NK-92 (cell line): ENCODE data around the gene ZNF680.
"Not testable (repeated sequence)": the region's sequence is repeated elsewhere in the genome, so short reads cannot be mapped to it uniquely, and the experiment has no call there.

Experiments used
- DNase-seq: peaks from one replicate; lab custom pipeline; 2025; ENCODE audit not compliant: unreplicated experiment; lab: John Stamatoyannopoulos, UW

Gene ZNF680

DNA sequence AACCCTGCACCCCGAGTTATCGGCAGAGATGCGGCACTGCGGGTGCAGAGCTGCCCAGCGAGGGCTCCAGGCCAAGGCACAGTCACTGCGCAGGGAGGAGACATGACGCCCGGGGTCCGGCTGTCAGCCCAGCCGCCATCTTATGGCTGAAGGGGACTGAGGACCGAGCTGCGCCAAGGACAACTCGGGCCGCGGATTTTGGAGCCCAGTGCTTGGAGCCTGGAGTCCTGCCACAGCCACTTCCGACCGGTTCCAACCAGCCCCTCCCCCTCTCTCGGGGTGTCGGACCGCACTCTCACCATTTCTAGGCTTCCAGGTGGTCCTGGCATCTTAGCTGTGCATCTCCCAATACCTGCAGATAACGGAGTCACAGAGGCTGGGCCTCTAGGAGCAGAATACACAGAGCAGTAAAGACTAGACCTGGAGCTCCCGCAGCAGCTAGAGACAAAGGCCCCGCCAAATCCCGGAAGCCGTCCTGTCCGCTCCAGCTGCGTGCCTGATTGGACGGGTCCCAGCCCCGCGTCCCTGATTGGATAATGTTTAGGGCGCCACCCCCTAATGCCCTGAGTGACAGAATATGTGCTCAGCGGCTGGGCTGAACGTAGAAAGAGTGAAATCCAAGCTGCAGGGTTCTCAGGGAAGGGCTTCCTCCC is at the start of gene ZNF680:
Gene ZNF680 (minus strand): TSS at position 446 of the 653 bp plus-strand sequence. CDS start 117 bp downstream, at position 329.
- peak; percentile 28 for DNase-seq

DNA sequence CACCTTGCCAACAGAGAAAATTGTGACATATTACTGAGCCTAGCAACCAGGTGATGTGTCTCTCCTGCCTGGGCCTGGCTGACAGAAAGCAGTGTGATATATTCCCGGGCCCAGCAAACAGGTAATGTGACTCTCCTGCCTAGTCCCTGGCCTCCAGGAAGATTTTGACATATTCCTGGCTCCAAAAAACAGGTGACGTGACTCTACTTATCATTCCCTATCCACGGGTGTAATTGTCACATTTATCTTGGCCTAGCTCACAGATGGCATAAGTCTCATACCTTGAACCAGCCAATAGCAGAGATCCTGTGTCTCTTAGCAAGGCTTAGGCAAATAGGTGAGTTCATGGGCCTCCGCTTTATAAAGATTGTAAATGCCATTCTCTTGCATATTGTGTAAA is 49.6 kb upstream of the ZNF680 start:
- DNase-seq = no peak

DNA sequence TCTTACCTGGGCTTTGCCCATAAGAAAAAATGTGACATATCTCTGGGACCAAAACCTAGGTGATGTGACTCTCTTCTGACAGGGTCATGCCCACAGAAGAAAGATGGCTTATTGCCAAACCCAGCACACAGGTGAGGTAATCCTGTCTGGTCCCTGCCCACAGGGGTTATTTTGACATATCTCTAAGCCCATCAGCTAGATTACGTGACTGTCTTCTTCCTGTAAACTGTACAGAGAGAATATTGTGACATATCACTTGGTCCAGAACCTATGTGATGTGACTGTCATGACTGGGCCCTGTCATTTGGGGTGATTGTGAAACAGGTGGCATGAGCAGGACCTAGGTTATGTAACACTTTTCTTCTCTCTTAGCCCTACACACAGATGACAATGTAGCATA is 48.8 kb upstream of the ZNF680 start:
- DNase-seq = no peak

DNA sequence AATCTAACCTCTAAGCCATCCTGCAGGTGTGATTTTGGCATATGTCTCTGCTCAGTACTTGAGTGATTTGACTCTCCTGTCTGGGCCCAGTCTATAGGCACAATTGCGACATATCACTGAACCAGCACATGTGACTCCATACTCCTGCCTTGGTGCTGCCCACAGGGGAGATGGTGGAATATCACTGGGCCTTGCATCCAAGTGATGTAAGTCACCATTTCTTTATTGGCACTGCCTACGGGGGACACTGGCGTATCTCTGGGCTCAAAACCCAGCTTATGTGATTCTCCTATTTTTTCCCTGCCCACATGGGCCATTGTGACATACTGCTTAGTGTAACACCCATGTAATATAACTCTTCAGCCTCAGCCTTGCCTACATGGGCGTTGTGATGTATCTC is 48.1 kb upstream of the ZNF680 start:
- no peak for DNase-seq

DNA sequence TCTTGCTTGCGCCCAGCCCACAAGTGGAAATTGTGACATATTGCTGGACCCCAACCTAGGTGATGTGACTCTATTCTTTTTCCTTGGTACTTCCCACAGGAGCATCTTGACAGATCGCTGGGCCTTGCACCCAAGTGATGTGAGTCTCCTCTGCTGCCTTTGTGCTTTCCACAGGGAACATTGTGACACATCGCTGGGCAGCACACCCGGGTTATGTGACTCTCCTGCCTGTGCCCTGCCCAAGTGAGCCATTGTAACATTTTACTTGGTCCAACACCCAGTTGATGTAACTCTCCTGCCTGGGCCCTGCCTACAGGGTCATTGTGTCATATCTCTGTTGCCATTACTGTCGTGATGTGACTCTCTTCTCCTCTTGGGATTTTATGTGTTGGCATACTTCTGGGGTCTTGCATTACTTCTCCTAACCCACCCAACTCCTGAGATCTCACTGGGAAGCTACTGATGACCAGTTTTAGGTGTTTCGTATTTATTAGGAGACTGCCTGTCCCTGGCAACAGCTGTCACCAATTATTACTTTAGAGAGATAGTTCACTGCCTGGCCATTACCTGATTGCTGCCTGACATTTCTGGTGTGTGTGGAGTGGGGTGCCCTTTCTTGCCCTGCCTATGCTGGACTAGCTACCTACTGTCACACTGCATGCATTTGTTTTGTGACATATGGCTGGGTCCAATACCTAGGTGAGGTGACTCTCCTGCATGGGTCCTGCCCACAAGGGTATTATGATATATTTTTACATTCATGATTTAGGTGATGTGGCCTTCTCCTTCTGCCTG is 45.4 kb upstream of the ZNF680 start:
- DNase-seq = no peak

DNA sequence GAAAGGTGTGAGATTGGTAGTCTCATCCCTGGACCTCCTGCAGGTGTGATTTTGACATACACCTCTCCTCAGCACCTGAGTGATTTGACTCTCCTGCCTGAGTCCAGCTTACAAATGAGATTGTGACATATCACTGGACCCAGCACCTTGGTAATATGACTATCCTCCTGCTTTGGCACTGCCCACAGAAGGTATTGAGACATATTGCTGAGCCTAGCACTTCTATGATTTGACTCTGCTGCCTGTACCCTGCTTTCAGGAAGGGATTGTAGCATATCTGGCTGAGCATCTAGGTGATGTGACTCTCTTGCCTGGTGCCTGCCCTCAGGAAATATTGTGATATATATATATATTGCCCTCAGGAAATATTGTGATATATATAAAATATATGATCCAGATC is 43.5 kb upstream of the ZNF680 start:
- DNase-seq = no peak

DNA sequence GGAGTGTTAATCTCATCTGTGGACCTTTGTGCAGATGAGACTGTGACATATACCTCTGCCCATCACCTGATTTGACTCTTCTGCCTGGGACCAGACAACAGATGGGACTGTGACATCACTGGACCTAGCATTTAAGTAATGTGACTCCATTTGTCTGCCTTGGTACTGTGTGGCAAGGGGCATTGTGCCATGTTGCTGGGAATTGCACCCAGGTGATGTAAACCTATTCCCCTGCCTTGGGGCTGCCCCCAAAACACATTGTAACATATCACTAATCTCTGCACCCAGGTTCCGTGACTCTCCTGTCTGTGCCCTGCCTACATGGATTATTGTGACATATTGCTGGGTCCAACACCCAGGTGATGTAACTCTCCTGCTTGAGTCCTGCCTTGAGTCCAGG is 40.4 kb upstream of the ZNF680 start:
- no peak for DNase-seq

DNA sequence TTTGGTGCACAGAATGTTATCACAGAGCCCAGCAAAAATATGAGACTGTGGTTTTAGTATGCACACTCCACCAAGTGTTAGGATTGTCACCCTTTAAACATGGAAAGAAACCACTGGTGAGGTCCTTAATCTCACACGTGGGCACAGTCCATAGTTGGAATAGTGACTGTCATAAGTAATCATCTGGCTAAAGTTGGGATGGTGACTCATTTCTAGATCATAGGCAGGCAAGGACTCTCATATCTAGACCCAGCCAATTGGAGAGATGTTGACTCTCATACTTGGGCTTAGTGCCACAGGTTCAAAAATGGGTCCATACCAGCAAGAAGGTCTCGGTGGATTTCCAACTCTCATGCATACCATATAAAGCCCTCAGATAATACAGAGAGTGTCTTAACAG is 39.6 kb upstream of the ZNF680 start:
- DNase-seq = no peak

DNA sequence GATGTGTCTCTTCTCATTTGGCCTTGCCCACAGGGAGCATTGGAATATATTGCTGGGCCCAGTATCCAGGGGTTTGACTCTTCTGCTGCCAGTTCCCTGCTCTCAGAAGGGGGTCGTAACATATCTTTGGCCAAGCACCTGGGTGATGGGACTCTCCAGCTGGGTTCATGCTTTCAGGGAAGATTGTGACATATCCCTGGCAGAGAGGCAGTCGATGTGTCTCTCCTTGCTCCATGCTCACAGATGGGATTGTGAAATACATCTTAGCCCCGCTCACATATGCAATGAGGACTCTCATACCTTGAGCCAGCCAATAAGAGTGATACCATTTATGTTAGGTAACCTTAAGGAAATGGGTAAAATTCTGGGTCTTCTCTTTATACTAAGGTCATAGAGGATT is 39.2 kb upstream of the ZNF680 start:
- no peak for DNase-seq

DNA sequence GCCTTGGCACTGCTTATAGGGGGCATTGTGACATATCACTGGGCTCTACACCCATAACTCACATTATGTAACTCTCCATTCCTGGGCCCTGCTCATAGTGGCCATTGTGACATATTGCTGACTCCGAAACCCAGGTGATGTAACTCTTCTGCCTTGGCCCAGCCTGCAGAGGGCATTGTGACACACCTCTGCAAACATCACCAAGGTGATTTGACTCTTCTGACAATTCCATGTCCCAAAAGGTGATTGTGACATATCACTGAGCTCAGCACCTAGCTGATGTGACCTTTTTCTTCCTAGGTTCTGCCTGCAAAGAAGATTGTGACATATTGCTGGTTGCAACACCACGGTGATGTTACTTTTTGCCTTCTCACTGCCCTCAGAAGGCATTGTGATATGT is 36.5 kb upstream of the ZNF680 start:
- no peak for DNase-seq

DNA sequence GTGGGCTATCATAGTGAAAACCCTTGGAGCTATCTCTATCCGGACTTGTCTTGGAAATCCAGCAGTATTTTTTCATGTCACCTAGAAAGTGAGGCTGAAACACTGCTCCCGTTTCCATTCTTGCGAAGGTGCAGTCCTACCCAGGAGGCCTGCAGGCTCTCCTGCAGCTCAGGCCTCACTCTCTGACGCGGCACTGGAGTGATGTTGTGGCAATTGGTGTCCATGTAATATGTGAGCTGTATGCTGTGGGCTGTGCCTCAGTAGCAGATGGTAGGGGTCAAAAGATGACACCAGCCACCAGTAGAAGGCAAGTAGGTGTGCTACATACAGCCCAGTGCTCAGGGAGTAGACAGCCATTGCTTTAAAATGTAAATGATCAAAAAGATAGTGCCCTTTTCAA is 28.1 kb upstream of the ZNF680 start:
- DNase-seq = no peak

DNA sequence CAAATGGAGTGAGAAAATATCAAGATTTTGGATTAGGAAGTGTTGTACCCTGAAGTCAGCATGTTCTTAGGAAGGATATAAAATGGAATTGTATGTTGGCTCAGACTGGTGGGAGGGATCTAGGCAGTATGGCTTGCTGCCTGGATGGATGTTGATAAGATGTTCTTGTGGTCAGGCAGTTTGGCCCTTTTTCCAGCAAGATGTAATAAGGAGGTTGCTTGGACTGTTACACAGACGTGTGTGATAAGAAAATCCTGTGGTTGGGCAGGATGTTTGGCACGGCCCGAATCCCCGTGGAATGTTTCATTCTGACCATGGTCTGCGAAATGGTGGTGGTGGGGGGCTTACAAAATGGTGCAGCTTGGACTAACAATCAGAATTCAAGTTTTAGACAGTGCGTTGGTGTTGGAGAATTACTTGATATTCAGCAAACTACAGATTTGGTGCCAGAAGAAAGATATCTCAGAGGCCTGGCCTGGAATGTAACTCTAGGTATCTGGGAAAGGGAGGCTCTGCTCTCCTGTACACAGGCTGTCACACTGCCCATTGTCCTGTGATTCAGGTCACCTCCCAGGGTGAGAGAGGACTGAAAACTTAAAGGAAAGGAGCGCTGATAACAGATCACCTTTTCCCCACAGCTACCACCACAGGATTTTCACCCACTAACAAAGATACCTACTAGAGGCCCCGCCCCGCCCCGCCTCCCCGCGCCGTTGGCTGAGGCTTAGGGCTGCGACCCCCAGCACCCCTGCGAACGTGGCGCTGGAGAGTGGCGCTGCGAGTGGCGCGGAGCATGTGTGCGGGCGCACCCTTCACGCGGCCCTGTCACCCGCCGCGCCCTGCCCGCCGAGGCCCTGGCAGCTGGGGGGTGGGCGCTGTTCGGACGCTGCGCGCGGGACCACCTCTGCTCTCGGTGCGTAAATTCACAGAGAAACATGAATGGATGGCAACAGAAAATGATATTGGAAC is 19.3 kb upstream of the ZNF680 start:
- no peak for DNase-seq

DNA sequence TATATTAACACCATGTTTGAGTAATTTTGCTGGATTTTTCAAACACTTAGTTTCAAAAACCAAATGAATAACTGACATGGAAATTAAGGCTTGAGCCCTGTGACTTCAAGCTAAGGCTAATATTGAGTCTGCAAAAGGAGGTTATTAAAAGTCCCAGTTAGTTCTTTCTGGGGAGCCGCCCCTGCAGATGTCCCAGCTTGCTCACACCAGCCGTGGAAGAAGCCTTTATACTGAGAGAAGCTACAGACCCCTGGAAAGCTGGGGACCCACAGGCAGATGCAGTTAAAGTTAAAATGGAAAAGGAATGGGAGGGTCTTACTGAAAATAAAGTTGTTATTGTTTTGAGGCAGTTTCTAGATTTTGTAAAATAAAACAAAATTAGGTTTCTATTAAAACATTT is 18.5 kb upstream of the ZNF680 start:
- no peak for DNase-seq

DNA sequence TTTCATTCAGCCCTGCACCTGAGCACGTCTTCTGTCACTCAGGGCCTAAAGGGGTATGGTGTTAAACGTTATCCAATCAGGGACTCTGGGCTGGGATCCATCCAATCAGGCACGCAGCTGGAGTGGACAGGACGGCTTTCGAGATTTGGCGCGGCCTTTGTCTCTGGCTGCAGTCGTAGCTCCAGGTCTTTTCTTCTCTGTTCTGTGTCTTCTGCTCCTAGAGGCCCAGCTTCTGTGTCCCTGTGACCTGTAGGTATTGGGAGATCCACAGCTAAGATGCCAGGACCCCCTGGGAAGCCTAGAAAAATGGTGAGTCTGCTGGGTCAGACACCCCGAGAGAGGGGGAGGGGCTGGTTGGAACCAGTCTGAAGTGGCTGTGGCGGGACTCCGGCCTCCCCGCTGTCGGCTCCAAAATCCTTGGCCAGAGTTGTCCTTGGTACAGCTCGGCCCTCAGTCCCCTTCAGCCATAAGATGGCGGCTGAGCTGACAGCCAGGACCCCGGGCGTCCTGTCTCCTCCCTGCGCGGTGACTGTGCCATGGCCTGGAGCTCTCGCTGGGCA is 11.7 kb upstream of the ZNF680 start:
- no peak for DNase-seq

DNA sequence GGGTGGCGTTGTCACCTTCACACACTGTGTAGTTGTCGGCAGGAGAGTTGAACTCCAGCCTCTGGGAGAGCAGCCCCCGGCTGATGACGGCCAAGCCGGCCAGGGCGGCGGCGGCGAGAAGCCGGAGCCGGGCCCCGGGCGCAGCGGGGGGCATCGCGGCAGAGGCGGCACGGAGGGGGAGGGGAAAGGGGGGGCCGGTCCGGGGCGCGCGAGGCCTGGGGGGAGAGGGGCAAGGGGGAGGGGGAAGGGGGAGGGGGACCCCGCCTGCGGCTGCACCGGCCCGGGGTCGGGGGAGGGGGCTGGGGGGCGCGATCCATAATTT is 7.4 kb upstream of the ZNF680 start:
- not testable (repeated sequence) for DNase-seq

DNA sequence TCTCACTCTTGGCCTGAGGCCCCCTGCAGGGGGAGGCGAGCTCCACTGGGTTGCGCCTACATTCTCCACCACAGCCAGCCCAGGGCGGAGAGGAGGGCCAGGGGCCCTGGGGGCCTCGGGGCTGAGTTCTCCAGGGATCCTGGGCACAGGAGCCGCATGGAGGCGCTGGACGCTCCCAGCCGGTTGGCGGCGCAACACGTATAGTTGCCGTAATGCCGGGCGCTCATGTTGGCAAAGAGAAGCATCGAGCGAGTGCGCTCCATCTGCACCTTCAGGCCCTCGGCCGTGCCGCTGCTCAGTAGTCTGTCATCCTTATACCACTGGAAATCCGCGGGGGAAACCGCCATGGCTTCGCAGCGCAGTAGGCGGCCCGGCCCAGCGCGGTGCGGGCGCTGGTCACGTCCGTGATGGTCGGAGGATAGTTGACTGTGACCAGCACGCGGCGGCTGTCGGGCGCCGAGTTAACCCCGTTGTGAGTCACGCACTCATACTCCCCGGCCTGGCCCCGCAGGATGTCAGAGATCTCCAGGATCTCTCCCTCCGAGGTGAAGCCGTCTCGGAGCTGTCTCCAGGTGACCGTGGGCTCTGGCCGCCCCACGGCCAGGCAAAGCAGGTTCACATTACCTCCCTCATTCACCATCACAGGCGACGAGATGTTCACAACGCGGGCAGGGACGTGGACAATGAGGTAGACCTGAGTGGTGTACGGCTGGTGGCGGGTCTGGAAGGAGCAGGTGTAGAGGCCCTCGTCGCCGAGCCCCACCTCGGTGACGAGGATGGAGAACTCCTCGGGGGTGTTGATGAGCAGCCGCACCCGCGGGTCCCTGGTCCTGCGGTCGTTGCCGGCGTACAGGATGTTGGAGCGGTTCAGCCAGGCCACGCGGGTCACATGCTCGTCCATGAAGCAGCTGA is 6.8 kb upstream of the ZNF680 start:
- DNase-seq = not testable (repeated sequence)

DNA sequence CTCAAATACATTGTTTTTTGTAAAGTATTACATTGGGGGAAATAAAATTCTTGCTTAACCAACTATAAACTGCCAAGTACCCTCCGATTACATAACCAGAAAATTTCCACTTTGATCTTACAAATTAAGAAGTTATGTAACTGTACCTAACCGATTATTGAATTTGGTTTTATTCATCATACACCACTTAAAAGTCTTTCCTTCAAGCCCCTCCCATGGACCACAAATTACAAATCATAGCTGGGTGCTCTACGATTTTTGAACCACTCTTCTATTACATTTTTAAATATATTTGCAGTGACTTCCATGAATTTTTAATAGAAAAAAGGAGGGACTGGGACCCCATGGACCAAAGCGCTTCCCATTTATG is 630 bp downstream of the ZNF680 start:
- DNase-seq = no peak

DNA sequence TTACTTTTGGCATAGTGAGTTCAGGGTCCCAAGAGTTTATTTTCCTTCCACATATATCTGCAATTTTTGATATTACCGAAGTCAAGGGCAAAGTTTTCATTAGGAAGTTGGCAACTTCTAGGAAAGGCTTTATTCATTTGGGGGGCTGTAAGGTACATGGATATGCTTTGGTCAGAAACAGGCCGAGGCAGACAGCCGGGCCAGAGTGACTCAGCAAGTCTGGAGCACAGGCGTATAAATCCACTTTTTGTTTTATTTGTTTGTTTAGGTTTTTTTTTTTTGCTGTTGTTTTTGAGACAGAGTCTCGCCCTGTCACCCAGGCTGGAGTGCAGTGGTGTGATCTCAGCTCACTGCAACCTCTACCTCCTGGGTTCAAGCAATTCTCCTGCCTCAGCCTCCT is 3.7 kb downstream of the ZNF680 start:
- no peak for DNase-seq

DNA sequence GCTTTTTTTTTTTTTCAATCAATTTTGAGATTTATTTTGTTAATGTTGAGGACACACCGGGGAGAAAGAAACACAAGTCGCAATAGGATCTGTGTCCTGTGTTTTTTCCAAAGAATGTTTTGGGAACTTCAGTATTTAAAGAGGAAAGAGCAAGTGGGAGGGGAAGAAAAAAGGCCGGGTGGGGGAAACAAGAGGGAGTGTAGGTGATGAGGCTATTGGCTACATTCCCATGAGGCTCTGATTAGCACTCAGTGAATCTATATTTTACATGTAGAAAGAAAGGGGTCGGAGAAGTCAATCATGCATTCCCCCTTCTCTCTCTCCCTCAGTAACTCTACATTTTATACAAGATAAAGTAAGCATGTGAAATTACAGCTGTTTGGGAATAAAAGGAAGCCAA is 4.1 kb downstream of the ZNF680 start:
- DNase-seq = no peak

DNA sequence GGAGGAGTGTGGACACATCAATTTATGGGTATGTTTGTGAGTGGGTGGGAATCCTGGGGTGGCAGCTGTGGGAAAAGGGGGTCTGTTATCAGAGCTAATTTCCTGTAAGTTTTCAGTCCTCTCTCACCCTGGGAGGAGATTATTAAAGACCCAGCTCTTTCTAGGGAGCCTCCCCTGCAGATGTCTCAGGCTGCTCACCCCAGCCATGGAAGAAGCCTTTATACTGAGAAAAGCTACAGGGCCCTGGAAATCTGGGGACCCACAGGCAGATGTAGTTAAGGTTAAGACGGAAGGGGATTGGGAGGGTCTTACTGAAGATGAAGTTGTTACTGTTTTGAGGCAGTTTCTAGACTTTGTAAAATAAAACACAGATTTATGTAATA is 4.6 kb downstream of the ZNF680 start:
- no peak for DNase-seq
